NOMO-1 treated with dmso at 0.1 percent for 144 hours (cell line): ENCODE results near the gene TM6SF1.
"Not testable (repeated sequence)": the region's sequence is repeated elsewhere in the genome, so short reads cannot be mapped to it uniquely, and the experiment has no call there.

ENCODE experiments used
- DNase-seq: peaks from one replicate; lab custom pipeline; 2025; ENCODE audit not compliant: unreplicated experiment; lab: John Stamatoyannopoulos, UW

The TM6SF1 gene

DNA sequence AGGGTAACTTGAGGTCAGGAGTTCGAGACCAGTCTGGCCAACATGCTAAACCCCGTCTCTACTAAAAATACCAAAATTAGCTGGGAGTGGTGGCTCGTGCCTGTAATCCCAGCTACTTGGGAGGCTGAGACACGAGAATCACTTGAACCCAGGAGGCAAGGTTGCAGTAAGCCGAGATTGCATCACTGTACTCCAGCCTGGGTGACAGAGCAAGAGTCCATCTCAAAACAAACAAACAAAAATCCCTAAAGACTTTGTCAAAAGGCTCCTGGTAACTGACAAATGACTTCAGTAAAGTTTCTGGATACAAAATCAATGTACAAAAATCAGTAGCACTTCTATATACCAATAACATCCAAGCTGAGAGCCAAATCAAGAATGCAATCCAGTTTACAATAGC lies 62.1 kb downstream of the TM6SF1 start:
- not testable (repeated sequence) for DNase-seq

- DNase-seq, result no peak
These were observed 63.2 kb downstream of the TM6SF1 start for GRCh38 chr15:83170474-83171165.

- no peak for DNase-seq
These were observed 67.4 kb downstream of the TM6SF1 start for GRCh38 chr15:83174891-83175290.

GRCh38 chr15:83178390-83178789 lies 70.9 kb downstream of the TM6SF1 start:
- DNase-seq, result no peak

- DNase-seq, result no peak
These were observed 71.5 kb downstream of the TM6SF1 start for GRCh38 chr15:83178869-83179325.

DNA sequence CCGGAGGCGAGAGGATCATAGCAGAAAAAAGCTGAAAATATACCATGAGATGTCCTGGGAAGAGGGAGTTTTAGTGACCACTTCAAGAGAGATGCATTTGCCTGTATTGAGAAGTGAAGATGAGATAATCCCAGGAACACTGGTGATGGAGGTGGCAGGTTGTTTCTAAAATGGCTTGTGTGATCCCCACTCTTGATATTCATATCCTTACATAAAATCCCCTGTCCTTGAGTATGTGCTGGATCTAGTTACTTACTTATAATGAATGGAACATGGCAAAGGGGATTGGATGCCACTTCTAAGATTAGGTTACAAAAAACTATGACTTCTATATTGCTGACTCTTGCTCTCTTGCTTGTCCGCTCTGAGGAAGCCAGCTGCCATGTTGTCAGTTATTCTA lies 78.1 kb downstream of the TM6SF1 start:
- no peak for DNase-seq
